ENCODE measurements around the gene MEGF11. TPM values are rescaled to one million over a fixed set of nuclear protein-coding genes. Genes with fewer than 3 reads are reported as not detected.

Gene MEGF11
- total RNA-seq, 2 experiments from 2014 or later: not detected

DNA sequence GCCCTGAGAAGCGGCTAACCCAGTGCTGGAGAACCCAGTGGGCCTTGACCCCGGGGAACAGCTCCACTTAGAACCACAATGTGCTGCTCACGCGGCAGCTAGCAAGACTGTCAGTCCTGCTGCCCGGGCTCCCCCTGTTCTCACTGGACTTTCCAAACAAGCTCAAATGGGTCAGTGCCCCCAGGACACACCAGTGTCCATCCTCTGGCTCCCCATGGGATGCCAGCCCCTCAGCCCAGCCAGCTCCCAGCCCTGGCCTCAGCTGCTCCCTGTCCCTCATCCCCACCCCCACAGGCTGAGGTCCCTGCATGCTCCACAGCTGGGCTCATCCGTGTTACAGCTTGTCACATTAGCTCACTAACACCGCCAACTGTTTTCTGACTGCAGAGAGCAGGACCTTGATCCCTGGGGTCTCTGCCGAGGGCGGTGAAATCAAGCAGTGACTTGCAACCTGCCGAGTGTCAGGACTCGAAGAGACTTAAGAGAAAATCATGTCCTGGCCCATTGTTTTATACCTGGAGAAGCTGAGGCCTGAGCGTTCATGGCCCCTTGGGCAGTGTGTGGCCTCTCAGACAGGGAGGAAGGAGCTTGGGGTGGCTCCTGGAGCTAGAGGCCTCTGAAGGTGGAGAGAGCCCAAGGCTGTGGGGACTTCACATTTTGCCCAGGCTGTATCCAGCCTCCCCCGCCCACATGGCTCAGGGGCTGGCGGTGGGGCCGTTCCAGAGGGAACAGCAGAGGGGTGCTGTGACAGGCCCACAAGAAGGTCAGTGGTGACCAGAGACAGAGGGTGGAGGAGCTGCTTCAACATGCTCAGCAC lies 157.5 kb downstream of the MEGF11 start:
- ATAC-seq (no peak), DNase-seq (no peak)
- Mint-ChIP-seq H3K27me3 (ENCODE audit: low read depth) (peaks cover 7% of the 10 kb centered on the region), H3K4me1 (ENCODE audit: low read depth) (no peaks in the 10 kb centered on the region), H3K4me3 (no peak overlapping the region), H3K9me3 (ENCODE audit: insufficient read depth) (no peaks in the 10 kb centered on the region), H3K27ac (no peak overlapping the region), H3K36me3 (ENCODE audit: low read depth) (no peaks in the 10 kb centered on the region)
- POLR2A ChIA-PET: no interaction called here
- CTCF ChIA-PET: no interaction called here

DNA sequence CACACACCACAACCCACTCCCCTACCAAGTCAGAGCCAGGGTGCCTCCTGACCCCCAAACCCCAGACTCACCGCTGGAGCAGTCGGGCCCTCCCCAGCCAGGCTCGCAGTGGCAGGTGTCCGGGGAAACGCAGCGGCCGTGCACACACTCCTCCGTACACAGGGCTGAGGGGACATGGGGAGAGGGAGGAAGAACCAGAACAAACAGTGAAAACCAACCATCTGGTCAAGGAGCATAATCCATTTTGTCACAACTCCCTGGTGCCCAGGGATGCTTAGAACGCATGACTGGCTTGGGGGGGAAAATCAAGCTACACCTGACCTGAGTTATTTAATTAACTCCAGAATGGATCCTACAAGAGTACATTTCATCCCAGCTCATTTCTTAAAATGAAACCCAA lies 159.2 kb downstream of the MEGF11 start:
- DNase-seq: no peak

DNA sequence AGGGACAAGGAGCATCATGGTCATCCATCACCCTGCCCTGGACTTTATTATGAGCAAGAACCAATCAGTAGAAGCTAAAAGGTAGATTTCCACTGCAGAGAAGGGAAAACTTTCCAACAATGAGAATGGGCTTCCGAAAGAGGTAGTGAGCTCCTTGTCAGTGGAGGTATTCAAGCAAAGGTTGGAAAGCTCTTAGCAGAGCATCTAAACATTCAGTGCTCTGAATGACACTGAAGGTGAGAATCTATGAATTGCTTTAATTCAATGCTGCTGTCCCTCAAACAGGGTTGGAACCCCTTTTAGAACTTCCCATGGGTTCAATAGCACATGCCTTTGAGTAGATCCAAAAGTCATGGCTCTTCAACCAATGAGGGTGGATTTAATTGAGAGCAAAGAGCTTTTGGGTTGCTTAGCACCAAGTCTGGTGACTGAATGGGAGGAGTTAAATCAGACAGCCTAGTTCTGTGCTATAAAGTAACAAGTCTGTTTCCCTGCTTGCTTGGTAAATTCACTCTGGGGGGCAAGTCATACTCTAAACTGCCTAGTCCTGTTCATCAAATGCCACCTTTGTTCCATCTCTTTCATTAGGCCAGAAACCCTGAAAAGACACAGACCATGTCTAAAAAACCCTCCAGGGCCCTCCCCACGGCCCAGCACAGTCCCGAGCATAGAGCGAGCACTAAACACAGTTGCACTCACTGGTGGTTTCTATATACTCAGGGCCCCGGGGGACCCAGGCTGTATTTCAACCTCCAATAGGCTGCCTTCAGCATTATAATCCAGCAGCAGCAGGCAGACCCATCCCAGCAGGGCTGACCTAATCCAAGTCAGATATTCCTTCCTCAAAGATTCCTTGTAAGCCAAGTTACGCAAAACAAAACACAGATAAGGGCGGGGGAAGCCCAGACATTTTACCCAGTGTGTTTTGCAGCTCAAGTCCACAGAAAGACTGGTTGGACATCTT lies 161.2 kb downstream of the MEGF11 start:
- CTCF ChIA-PET: interaction anchor here (0.6 to 0.8 kb wide), 2 partner anchors 106 to 110 kb away, joined by 3 read pairs; no protein-coding TSS in a partner anchor

More for the DNA sequence above, 159.2 kb downstream of the MEGF11 start:
- Mint-ChIP-seq H3K27ac (no peak overlapping the region), H3K4me3 (no peak overlapping the region), H3K27me3 (ENCODE audit: low read depth) (peaks cover 9% of the 10 kb centered on the region), H3K36me3 (ENCODE audit: low read depth) (no peaks in the 10 kb centered on the region), H3K9me3 (ENCODE audit: insufficient read depth) (no peaks in the 10 kb centered on the region), H3K4me1 (ENCODE audit: low read depth) (no peaks in the 10 kb centered on the region)
- ChIA-PET POLR2A (no interaction called here), CTCF (no interaction called here)
- ATAC-seq: no peak

DNA sequence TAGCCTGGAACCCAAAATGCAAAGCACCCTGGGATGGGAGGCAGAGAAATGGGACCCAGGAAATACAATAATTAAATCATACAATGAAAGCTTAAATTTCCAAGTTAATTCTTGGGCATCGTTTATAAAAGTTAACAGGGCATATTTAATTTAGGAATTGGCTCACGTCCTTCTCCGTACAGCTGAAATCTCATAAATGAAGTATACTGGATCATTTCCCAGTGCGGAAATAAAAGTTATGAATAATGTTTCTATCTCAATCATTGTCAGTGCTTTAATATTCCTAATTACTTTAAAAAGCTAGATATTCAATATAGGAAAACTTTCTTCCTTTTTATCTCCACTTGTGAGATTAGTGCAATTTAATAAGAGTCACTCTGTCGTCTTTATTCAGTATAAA lies 164.0 kb downstream of the MEGF11 start:
- ChIA-PET CTCF (no interaction called here), POLR2A (no interaction called here)
- no peaks in the 10 kb centered on the region for H3K9me3 Mint-ChIP-seq (ENCODE audit: insufficient read depth)
- H3K4me3 Mint-ChIP-seq: no peak overlapping the region
- H3K36me3 Mint-ChIP-seq (ENCODE audit: low read depth): no peaks in the 10 kb centered on the region
- H3K27ac Mint-ChIP-seq: no peak overlapping the region
- H3K27me3 Mint-ChIP-seq (ENCODE audit: low read depth): peaks cover 24% of the 10 kb centered on the region
- DNase-seq (no peak), ATAC-seq (no peak)
- no peaks in the 10 kb centered on the region for H3K4me1 Mint-ChIP-seq (ENCODE audit: low read depth)

More for the DNA sequence above, 161.2 kb downstream of the MEGF11 start:
- Mint-ChIP-seq H3K4me1 (ENCODE audit: low read depth) (no peaks in the 10 kb centered on the region), H3K4me3 (no peak overlapping the region), H3K27me3 (ENCODE audit: low read depth) (peaks cover 16% of the 10 kb centered on the region), H3K9me3 (ENCODE audit: insufficient read depth) (no peaks in the 10 kb centered on the region), H3K36me3 (ENCODE audit: low read depth) (no peaks in the 10 kb centered on the region), H3K27ac (no peak overlapping the region)
- POLR2A ChIA-PET: no interaction called here
- DNase-seq: no peak
- no peak for ATAC-seq

DNA sequence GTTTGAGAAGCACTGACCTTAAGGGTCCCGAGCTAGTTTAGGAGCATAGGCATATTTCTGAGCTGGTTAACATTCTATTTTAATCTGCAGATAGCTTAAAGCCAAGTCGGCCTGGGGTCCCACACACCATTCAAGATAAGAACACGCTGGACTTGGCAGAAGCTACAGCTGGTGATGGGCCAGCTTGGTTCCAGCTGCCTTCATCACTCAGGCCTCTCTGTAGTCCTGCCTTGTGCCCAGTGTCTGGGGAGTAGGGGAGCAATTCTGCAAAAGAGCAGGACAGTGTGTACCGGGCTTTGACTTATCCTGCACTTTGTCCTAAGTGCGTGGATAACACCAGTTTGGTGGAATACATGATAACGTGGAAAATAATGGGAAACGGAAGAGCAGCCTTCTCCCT lies 164.5 kb downstream of the MEGF11 start:
- ATAC-seq: no peak
- DNase-seq: no peak
- H3K9me3 Mint-ChIP-seq (ENCODE audit: insufficient read depth): no peaks in the 10 kb centered on the region
- CTCF ChIA-PET: no interaction called here
- H3K4me1 Mint-ChIP-seq (ENCODE audit: low read depth): no peaks in the 10 kb centered on the region
- H3K27me3 Mint-ChIP-seq (ENCODE audit: low read depth): peaks cover 21% of the 10 kb centered on the region
- no peaks in the 10 kb centered on the region for H3K36me3 Mint-ChIP-seq (ENCODE audit: low read depth)
- H3K27ac Mint-ChIP-seq: no peak overlapping the region
- H3K4me3 Mint-ChIP-seq: no peak overlapping the region
- POLR2A ChIA-PET: no interaction called here

DNA sequence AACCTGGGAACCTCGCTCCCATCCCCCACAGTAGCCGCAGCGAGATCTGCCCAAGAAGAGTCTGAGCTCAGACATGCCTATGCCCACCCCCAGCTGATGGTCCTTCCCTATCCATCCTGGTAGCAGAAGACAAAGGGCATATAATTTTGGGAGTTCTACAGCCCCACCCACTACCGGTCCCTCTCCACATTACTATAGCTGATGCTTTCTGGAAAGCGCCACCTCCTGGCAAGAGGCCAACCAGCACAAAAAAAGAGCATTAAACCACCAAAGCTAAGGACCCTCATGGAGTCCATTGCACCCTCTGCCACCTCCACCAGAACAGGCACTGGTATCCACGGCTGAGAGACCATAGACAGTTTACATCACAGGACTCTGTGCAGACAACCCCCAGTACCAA lies 168.4 kb downstream of the MEGF11 start:
- H3K4me1 Mint-ChIP-seq (ENCODE audit: low read depth): no peaks in the 10 kb centered on the region
- ATAC-seq (no peak), DNase-seq (peak; percentile 52)
- H3K27ac Mint-ChIP-seq: no peak overlapping the region
- H3K27me3 Mint-ChIP-seq (ENCODE audit: low read depth): peaks cover 17% of the 10 kb centered on the region
- CTCF ChIA-PET: interaction anchor here (1.5 kb wide), 1 partner anchor 175 kb away, joined by 3 read pairs; no protein-coding TSS in a partner anchor
- POLR2A ChIA-PET: no interaction called here
- H3K36me3 Mint-ChIP-seq (ENCODE audit: low read depth): no peaks in the 10 kb centered on the region
- no peak overlapping the region for H3K4me3 Mint-ChIP-seq
- H3K9me3 Mint-ChIP-seq (ENCODE audit: insufficient read depth): no peaks in the 10 kb centered on the region

DNA sequence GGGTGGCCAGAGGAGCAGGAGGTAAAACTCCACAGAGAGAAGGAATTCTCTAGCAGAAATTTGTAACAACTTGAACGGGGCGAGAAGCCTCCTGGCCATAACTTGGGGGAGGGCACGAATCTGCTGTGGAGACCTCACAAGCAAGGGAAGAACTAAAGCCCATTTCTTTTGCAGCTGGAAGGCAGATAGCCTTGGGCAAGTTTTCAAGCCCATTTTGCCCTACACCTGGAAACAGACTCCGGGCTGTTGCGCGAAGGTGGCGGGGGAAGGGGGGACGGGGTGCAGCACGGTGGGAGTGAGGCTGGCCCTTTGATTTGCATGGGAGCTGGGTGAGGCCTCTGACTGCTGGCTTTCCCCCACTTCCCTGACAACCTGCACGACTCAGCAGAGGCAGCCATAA lies 168.8 kb downstream of the MEGF11 start:
- Mint-ChIP-seq H3K9me3 (ENCODE audit: insufficient read depth) (no peaks in the 10 kb centered on the region), H3K27ac (no peak overlapping the region), H3K27me3 (ENCODE audit: low read depth) (peaks cover 17% of the 10 kb centered on the region), H3K4me3 (no peak overlapping the region), H3K36me3 (ENCODE audit: low read depth) (no peaks in the 10 kb centered on the region), H3K4me1 (ENCODE audit: low read depth) (no peaks in the 10 kb centered on the region)
- POLR2A ChIA-PET: no interaction called here
- CTCF ChIA-PET: interaction anchor here (1.5 kb wide), 1 partner anchor 175 kb away, joined by 3 read pairs; no protein-coding TSS in a partner anchor
- ATAC-seq (no peak), DNase-seq (no peak)

DNA sequence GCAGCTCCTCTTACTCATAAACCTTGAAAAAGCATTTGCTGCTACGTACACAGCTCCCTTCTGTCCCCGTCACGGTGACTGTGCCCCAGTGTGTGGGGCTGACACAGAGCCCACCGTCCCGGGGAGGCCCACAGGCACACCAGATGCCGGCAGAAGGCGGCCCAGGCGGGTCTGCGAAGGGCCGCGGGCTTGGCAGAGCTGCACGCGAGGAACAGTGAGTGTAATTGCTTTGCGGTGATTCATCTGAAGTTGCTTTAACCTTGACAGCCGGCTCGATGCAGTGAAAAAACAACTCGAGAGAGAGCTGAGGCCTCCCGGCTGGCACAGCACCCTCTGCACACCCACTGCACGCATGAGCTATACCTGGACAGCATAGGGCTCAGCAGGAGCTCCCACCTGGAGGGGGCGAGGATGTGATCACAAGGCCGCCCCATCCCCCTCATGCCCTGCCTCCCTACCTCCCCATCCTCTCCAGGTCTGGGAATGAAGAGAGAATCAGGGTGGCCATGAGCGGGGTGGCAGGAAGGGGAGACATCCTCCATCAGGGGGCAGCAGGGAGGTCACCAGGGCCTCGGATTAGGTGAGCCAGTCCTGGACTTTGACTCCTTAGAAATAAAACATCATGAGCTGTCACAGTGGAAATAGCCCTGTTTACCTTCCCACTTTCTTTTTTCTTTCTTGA lies 172.7 kb downstream of the MEGF11 start:
- CTCF ChIA-PET: no interaction called here
- H3K36me3 Mint-ChIP-seq (ENCODE audit: low read depth): no peaks in the 10 kb centered on the region
- DNase-seq (no peak), ATAC-seq (no peak)
- H3K27me3 Mint-ChIP-seq (ENCODE audit: low read depth): peaks cover 17% of the 10 kb centered on the region
- no peaks in the 10 kb centered on the region for H3K4me1 Mint-ChIP-seq (ENCODE audit: low read depth)
- POLR2A ChIA-PET: no interaction called here
- H3K9me3 Mint-ChIP-seq (ENCODE audit: insufficient read depth): no peaks in the 10 kb centered on the region
- H3K4me3 Mint-ChIP-seq: no peak overlapping the region
- H3K27ac Mint-ChIP-seq: no peak overlapping the region

DNA sequence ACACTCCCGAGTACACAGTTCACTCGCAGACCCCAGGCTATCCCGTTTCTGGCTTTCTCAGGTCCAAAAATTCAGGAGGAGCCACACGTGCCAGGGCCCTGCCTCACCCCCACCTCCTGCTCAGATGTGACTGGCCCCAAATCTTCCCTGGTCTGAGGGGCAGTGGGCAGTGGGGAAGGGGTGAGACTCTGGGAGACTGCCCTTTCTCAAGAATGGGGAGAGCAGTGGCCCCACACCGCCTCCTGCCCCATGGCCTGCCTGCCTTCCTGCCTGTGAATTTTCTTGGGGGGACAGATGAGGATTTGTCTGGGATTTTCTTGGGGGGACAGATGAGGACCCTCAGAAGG lies 174.6 kb downstream of the MEGF11 start:
- Mint-ChIP-seq H3K27me3 (ENCODE audit: low read depth) (peaks cover 13% of the 10 kb centered on the region), H3K9me3 (ENCODE audit: insufficient read depth) (no peaks in the 10 kb centered on the region), H3K4me1 (ENCODE audit: low read depth) (no peaks in the 10 kb centered on the region), H3K36me3 (ENCODE audit: low read depth) (no peaks in the 10 kb centered on the region), H3K27ac (no peak overlapping the region), H3K4me3 (no peak overlapping the region)
- ChIA-PET POLR2A (no interaction called here), CTCF (no interaction called here)
- ATAC-seq: no peak
- DNase-seq: no peak

DNA sequence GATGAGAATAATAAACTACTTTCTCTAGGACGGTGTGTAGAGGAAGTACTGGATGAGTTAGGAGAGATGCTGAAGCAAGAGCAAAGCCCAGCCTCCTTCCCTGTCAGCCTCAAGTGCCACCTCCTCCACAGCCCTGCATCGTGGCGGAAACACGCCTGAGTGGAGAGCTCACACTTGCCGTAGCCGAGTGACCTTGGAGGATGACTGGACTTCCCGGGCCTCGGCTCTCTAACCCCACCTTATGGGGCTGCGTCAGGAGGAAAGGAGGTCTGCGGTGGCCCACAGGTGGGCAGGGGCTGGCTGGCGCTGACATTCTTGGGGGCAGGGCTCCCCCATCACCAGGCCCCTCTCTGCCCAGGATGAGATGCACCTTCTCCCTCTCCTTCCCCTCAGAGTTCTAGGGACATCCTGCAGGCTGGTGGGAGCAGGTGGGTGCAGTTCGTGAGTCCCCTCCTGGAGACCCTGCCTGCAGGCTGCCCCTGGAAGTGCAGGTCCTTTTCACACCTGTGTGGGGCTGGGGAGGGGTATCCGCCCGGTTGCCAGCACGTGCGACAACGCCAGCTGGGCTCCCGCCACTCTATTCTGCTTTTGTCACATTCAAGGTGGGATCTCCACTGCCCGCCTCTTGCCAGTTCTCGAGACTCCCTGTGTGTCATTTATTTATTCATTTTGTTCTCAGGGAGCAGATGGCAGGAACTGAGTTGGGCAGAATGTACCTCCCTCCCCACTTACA lies 175.2 kb downstream of the MEGF11 start:
- no peak for DNase-seq
- H3K36me3 Mint-ChIP-seq (ENCODE audit: low read depth): no peaks in the 10 kb centered on the region
- H3K9me3 Mint-ChIP-seq (ENCODE audit: insufficient read depth): no peaks in the 10 kb centered on the region
- H3K4me1 Mint-ChIP-seq (ENCODE audit: low read depth): no peaks in the 10 kb centered on the region
- no peak overlapping the region for H3K27ac Mint-ChIP-seq
- CTCF ChIA-PET: no interaction called here
- no peak for ATAC-seq
- H3K4me3 Mint-ChIP-seq: no peak overlapping the region
- POLR2A ChIA-PET: no interaction called here
- H3K27me3 Mint-ChIP-seq (ENCODE audit: low read depth): peaks cover 17% of the 10 kb centered on the region

DNA sequence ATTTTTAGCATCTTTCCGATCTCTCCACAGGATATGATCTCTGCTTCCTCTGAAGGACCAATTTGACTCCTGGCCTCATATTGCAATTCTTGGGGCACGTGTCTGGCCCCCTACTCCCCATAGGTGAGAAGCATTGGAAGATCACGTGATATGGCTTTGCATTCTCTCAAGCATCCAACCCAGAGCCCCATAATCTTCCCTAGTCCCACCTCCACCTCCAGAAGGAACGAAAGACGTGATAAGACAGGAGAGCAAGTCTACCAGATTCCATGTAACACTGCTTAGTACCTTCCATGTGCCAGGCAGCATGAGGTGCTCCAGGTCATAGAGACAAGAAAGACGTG lies 176.3 kb downstream of the MEGF11 start:
- Mint-ChIP-seq H3K4me3 (no peak overlapping the region), H3K9me3 (ENCODE audit: insufficient read depth) (no peaks in the 10 kb centered on the region)
- CTCF ChIA-PET: no interaction called here

More for the DNA sequence above, 176.3 kb downstream of the MEGF11 start:
- H3K4me1 Mint-ChIP-seq (ENCODE audit: low read depth): no peaks in the 10 kb centered on the region
- ATAC-seq: no peak
- peaks cover 16% of the 10 kb centered on the region for H3K27me3 Mint-ChIP-seq (ENCODE audit: low read depth)
- DNase-seq: no peak
- POLR2A ChIA-PET: no interaction called here
- H3K36me3 Mint-ChIP-seq (ENCODE audit: low read depth): no peaks in the 10 kb centered on the region
- H3K27ac Mint-ChIP-seq: no peak overlapping the region

Data from activated CD8-positive, alpha-beta T cell treated with anti-CD3 and anti-CD28 coated beads, Interleukin-2, amount 10 ng/mL, durations not matched to agents 7 days and 5 days (primary cell).